IPS DF 6.9 (cell line): ENCODE results near the gene SH3TC2.

Experiments
- DNase-seq: peaks from one replicate; pipeline ENCODE4 v3.0.0-alpha.2; 2013; ENCODE audit warnings: low read depth, low spot score
- H3K27ac ChIP-seq: one replicate; pipeline ENCODE4 v1.5.1; 2013; ENCODE audit warnings: low read length, control low read depth
- H3K27me3 ChIP-seq: 2 replicates; pipeline ENCODE4 v1.6.1; 2013; ENCODE audit warnings: mild to moderate bottlenecking, low read length; ENCODE audit not compliant: control insufficient read depth, insufficient read depth
- H3K36me3 ChIP-seq: 2 replicates; pipeline ENCODE4 v1.6.1; 2013; ENCODE audit warnings: low read length; ENCODE audit not compliant: control insufficient read depth, insufficient read depth
- H3K4me1 ChIP-seq: 2 replicates; pipeline ENCODE4 v1.6.1; 2013; ENCODE audit warnings: low read length; ENCODE audit not compliant: control insufficient read depth, insufficient read depth
- H3K4me3 ChIP-seq: 2 replicates; pipeline ENCODE4 v1.5.1; 2013; ENCODE audit warnings: mild to moderate bottlenecking, low read length
- H3K9me3 ChIP-seq: 2 replicates; pipeline ENCODE4 v1.6.1; 2013; ENCODE audit warnings: low read length, inconsistent platforms; ENCODE audit not compliant: control insufficient read depth, insufficient read depth
- WGBS: extraction: QIAGEN DNeasy Blood & Tissue Kit; methylation state at CpG from one replicate; pipeline ENCODE4 v1.1.7; 2013; ENCODE audit warnings: mixed read lengths, missing lambda C conversion rate; ENCODE audit not compliant: insufficient read length, insufficient coverage; 5-methylcytosine and 5-hydroxymethylcytosine counted together

Gene SH3TC2

DNA sequence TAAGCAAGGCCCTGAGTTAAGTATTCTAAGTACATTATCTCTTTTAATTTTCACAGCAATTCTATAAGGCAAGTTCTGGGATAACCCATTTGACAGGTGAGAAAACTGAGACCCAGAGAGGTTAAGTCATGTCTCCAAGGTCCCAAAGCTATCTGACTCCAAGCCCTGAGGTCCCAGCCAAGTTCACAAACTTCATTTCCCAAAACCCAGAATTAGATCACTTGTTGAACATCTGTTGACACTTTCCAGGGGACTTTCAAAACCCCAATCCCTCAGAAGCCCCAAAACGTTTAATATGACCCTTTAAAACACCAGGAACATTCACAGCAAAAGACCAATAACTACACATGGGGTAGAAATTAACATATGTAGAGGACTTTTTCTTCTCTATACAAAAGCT lies 72.0 kb downstream of the SH3TC2 start:
- H3K4me1 ChIP-seq: no peaks in the 10 kb centered on the region
- DNase-seq: no peak
- no peak overlapping the region for H3K4me3 ChIP-seq
- WGBS: no CpG with 5 or more reads among the region's 1 CpG
- H3K27me3 ChIP-seq: no peaks in the 10 kb centered on the region
- no peak overlapping the region for H3K27ac ChIP-seq
- H3K9me3 ChIP-seq: no peaks in the 10 kb centered on the region
- H3K36me3 ChIP-seq: no peaks in the 10 kb centered on the region

DNA sequence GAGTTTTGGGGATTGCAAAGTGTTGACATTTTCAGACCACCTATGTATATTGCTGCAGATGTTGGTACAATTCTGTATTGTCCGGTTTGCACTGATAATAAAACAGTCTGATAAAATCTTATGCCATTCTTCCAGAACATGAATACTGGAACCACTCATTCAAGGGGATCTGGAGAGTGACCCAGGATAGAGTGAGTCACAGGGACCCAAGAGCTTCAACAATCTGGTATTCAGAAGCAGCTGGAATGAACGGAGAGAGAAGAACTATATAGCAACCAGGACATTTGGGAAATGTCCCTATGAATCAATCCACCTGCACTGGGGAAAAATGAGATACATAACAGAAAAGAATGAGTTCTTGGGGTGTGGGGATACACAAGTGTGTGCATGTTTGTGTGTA lies 73.3 kb downstream of the SH3TC2 start:
- H3K27ac ChIP-seq: no peak overlapping the region
- no peaks in the 10 kb centered on the region for H3K36me3 ChIP-seq
- no peaks in the 10 kb centered on the region for H3K4me1 ChIP-seq
- no peaks in the 10 kb centered on the region for H3K27me3 ChIP-seq
- no peak for DNase-seq
- no peak overlapping the region for H3K4me3 ChIP-seq
- no peaks in the 10 kb centered on the region for H3K9me3 ChIP-seq
- WGBS: no CpG with 5 or more reads among the region's 2 CpGs

DNA sequence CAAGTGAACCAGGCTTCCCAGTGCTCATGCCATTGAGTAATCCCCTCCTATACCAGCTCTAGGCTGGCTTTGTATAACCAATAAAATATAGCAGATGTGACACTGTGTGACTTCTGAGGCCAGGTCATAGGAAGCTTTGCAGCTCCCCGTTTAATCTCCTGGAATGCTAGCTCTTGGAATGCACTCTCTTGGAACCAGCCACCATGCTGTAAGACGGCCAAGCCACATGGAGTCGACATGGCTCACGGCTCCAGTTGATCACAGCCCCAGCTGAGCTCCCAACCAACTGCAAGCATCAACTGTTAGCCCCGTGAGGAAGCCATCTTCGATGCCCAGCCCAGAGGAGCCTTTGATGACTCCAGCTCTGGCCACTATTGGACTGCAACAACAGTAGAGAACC lies 74.5 kb downstream of the SH3TC2 start:
- no CpG with 5 or more reads among the region's 6 CpGs for WGBS
- Histone ChIP-seq H3K27ac (no peak overlapping the region), H3K4me1 (peaks cover 2% of the 10 kb centered on the region; the same call in 1 of the 2 replicates), H3K27me3 (no peaks in the 10 kb centered on the region), H3K9me3 (no peaks in the 10 kb centered on the region), H3K4me3 (no peak overlapping the region), H3K36me3 (no peaks in the 10 kb centered on the region)
- no peak for DNase-seq

DNA sequence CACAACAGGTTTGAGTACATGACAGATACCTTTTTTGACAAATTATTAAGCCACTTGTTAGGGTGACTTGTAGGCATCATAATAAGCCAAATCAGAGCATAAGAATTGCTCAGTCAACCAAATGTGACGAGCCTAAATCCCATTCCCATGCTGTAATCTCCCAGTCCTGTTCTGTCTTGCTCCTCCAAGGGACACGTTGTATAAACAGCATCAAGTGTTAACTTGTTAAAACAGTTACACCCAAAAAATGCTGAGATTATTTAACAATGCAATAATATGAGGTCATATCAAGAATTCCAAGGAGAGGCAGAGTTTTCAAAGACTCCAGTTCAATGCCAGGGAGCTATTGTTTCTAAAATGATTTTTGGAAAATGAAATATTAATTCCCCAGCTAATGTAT lies 76.2 kb downstream of the SH3TC2 start:
- H3K4me3 ChIP-seq: no peak overlapping the region
- no peaks in the 10 kb centered on the region for H3K27me3 ChIP-seq
- no peaks in the 10 kb centered on the region for H3K36me3 ChIP-seq
- H3K27ac ChIP-seq: no peak overlapping the region
- peaks cover 2% of the 10 kb centered on the region; the same call in 1 of the 2 replicates for H3K4me1 ChIP-seq
- no peak for DNase-seq
- no peaks in the 10 kb centered on the region for H3K9me3 ChIP-seq
- no CpG with 5 or more reads among the region's 2 CpGs for WGBS

DNA sequence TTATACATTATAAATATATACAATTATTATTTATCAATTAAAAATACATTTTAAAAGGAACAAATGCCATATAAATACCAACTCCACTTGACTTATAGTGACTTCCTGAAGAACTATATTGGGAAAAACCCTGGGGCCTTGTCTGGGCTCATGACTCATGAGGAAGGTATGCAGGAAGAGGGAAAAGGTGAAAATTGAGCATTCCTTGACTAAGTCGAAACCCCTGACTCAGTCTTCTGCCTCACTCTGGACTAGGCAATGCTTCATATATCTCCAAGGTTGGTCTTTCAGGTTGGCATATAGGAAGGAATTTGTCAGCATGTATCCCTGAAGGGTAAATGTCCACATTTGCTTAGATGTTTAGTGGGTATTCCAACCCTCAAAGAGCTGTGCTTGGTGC lies 78.5 kb downstream of the SH3TC2 start:
- H3K27me3 ChIP-seq: no peaks in the 10 kb centered on the region
- H3K27ac ChIP-seq: no peak overlapping the region
- no peaks in the 10 kb centered on the region for H3K36me3 ChIP-seq
- no peaks in the 10 kb centered on the region for H3K9me3 ChIP-seq
- WGBS: no CpG with 5 or more reads among the region's 1 CpG
- no peak for DNase-seq
- H3K4me3 ChIP-seq: no peak overlapping the region
- peaks cover 2% of the 10 kb centered on the region; the same call in 1 of the 2 replicates for H3K4me1 ChIP-seq

DNA sequence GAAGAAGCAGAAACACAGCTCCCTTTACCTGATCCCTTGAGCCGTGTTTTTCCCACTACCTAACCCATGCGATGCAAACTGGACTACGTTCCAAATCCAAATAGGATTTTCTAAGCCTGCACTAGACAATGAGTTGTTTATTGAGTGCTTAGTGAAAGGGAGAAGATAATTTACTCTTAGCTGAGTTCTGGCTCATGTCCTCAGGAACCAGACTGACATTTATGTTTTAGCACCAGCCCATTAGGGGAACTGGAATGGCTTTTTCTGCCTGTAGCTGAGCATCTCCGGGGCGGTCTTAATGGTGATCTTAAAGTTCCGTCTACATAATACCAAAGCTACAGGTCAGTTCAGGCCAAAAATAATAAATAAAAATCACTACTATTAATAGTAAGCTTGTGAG lies 81.5 kb downstream of the SH3TC2 start:
- no peaks in the 10 kb centered on the region for H3K9me3 ChIP-seq
- no peaks in the 10 kb centered on the region for H3K27me3 ChIP-seq
- no peaks in the 10 kb centered on the region for H3K36me3 ChIP-seq
- no peak overlapping the region for H3K27ac ChIP-seq
- no CpG with 5 or more reads among the region's 6 CpGs for WGBS
- DNase-seq: no peak
- peaks cover 3% of the 10 kb centered on the region for H3K4me1 ChIP-seq
- H3K4me3 ChIP-seq: no peak overlapping the region

DNA sequence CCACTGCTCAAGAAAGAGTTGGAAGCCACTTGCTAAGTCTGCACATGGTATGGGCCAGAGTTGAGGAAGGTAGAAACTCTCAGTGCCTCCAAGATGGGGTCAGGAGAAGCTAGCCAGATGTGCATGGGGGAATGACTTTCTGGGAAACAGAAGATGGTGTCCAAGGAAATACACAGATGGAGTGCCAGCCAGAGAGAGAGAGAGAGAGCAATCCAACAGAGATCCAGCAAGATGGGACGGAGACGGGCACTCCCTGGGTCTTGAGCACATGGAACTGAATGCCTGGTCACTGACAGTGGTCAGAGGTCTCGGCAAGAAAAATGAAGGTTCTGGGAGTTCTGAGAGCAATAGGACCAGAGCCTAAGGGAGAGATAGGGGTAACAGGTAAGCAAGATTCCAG lies 82.1 kb downstream of the SH3TC2 start:
- no peaks in the 10 kb centered on the region for H3K9me3 ChIP-seq
- no peaks in the 10 kb centered on the region for H3K27me3 ChIP-seq
- no CpG with 5 or more reads among the region's 3 CpGs for WGBS
- H3K4me3 ChIP-seq: no peak overlapping the region
- DNase-seq: no peak
- peaks cover 3% of the 10 kb centered on the region for H3K4me1 ChIP-seq
- H3K36me3 ChIP-seq: no peaks in the 10 kb centered on the region
- no peak overlapping the region for H3K27ac ChIP-seq

DNA sequence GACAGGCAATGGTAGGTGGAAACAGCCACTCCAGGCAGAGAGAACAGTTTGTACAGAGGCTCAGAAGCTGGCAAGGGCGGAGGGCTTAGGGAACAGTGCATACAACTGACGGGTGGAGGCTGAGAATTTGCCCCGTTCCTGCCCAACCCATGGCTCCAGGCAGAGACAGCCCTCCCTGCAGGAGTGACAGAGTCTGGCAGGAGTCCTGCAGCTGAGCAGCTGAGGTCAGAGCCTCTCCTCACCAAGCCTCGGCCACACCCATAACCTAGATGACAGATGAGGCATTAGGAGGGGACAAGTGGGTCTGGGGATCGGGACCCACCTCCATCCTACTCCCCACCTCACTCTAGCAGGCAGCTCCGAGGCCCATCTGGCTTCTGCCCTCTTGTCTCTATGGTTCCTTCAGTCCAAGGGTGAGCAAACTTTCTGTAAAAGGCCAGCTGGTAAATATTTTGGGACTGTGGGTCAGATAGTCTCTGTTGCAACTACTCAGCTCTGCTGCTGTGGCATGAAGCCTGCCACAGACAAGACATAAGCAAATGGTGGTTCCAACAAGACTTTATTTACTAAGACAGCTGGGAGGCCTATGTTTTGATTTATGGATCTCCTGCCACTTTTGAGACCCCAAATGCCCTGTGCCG lies 83.7 kb downstream of the SH3TC2 start:
- no peak overlapping the region for H3K27ac ChIP-seq
- no CpG with 5 or more reads among the region's 7 CpGs for WGBS

DNA sequence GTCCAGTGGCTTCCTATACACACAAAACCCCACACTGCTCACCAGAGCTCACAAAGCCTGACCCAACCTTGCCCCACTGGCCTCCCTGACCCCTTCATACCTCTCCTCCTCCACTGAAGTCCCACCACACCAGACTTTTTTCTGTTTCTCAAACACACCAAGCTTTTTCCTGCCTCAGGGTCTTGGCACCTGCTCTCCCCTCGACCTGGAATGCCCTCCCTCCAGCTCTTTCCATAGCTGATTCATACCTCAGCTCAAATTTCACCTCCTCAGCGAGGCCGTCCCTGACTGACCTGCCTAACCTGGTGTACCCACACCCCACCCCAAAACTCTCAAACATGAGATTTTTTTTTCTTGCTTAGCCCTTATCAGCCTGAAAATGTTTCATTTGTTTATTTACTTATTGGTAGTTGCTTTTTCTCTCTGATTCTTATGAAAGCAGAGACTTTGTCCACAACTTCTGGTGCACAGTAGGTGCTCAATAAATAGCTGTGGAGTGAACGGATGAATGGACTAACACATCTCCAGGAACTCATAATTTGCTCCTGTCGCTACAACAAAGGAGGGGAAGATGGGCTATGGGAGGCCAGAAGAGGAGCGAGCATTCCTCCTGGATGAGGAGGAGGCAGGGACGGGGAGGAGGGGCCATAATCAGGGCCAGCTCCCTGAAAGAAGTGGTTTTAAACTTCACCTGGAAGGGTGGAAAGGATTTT lies 84.3 kb downstream of the SH3TC2 start:
- DNase-seq: no peak
- H3K27me3 ChIP-seq: no peaks in the 10 kb centered on the region
- H3K27ac ChIP-seq: no peak overlapping the region
- no peaks in the 10 kb centered on the region for H3K36me3 ChIP-seq
- no CpG with 5 or more reads among the region's 7 CpGs for WGBS
- no peaks in the 10 kb centered on the region for H3K9me3 ChIP-seq
- H3K4me1 ChIP-seq: peaks cover 3% of the 10 kb centered on the region
- no peak overlapping the region for H3K4me3 ChIP-seq

More for the DNA sequence above, 83.7 kb downstream of the SH3TC2 start:
- Histone ChIP-seq H3K36me3 (no peaks in the 10 kb centered on the region), H3K4me1 (peaks cover 3% of the 10 kb centered on the region), H3K4me3 (no peak overlapping the region), H3K9me3 (no peaks in the 10 kb centered on the region), H3K27me3 (no peaks in the 10 kb centered on the region)
- DNase-seq: no peak

DNA sequence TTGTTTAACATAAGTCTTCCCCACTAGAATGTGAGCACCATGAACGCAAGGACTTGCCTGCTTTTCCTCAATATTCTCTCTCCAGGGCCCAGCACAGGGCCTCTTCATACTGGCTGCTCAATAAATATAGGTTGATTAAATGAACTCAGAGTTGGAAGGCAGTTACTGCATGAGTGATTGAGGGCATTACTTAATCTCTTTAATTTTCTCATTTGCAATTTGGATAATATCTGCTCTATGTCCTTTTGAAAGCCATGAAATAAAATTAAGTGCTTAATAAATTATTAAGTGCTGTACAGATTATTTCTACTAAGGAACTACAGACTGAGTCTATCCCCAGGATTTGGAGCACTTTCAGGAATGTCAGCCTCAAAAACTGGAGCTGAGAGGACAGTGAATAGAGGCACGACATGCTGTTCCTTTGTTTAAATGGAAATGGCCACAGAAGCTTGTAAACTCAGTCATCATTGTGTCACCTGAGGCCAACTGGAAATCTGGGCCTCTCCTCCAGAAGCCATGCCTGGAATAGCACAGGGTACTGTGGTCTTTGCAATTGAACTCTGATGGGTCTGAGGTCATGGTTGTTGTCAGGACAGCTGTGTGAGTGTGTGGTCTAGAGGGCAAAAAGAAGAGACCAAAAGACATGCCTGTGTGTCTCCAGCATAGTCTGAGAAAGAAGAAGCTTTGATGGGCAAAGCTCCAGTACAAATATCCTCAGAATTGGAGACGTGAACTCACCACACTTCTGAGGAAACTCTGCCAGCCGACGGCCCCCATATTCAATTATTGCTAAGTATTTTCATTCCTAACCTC lies 86.1 kb downstream of the SH3TC2 start:
- H3K36me3 ChIP-seq: no peaks in the 10 kb centered on the region
- H3K9me3 ChIP-seq: no peaks in the 10 kb centered on the region
- peaks cover 2% of the 10 kb centered on the region for H3K4me1 ChIP-seq
- no CpG with 5 or more reads among the region's 5 CpGs for WGBS
- H3K27ac ChIP-seq: no peak overlapping the region
- DNase-seq: no peak
- no peaks in the 10 kb centered on the region for H3K27me3 ChIP-seq
- no peak overlapping the region for H3K4me3 ChIP-seq
